Measurements from ENCODE around the gene NAV3. TPM values are rescaled to one million over a fixed set of nuclear protein-coding genes. Genes with fewer than 3 reads are reported as not detected.

The NAV3 gene
- polyA plus RNA-seq, 10 donors: 11.8 to 24.3 (median 18.0) TPM

DNA sequence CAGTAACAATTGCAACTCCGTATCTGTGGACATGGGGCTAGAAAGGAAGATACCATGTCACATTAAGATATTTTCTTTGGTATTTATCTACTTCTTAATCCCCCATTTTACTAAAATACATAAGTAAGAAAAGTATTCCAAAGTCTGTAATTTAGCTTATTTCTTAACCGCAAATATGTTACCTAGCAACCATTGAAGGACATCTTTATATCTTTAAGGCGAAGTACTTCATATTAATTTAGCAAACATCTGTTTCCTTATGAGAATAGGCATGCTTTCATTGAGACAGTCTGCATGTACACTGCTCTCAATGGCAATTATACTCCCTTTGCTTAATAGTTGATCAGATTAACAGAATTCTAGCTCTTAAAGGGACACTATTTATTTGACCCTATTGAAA lies 88.8 kb downstream of the NAV3 start:
- DNase-seq: peak in 1 of 3 donors; percentile 56

DNA sequence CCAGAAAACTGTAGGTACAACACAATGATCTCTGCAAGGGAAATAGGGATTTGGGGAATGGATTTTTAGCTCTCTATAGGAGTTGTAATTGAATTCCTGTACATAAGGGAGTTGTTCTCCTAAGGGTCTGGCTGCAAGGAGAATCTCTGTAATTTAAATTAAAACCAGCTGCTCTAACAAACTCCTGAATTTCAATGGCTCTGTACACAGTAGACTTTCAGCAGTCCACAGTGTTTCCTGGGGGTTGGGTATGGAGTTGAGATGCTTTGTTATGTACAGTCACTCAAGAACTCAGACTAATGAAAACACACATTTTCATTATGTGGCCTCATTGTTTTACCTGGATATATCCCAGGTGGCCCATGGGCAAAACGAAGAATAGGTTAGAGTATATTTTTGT lies 93.2 kb downstream of the NAV3 start:
- peak in 2 of 3 donors; percentile 38 to 66 for DNase-seq

DNA sequence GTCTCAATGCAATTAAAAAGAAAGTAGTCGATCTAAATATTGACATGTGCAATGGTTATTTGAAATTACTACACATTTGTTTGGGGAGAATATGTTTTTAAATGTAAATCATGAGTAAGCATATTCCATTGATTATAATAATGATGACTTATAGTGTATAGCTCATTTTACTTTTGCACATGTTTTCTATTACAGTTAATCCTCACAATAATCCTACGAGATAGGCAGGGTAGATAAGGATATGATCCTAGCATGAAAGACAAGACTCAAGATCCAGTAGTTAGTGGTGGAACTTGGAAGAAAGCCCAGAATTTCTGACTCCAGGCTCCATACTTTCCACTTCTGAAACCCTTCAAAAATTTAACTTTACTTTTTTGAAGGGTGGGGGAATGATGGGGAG lies 94.0 kb downstream of the NAV3 start:
- peak in 2 of 3 donors; percentile 39 to 79 for DNase-seq

- DNase-seq: peak; percentile 80 to 91 (median 90)
Measured at GRCh38 chr12:77925536-77926108, 94.9 kb downstream of the NAV3 start.

DNA sequence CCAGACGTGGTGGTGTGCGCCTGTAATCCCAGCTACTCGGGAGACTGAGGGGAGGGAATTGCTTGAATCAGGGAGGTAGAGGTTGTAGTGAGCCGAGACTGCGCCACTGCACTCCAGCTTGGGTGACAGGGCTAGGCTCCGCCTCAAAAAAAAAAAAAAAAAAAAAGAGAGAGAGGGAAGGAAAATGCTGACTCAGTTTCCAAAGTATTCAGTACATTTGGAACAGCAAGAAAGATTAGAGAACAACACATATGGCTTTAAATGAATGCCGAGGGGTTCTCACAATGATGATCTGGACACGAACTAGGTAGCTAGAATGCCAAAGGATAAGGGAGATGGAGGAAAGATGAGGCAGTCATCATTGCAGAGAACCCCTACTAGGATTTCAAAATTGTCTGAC lies 97.4 kb downstream of the NAV3 start:
- DNase-seq: no peak

- no peak for DNase-seq
Measured at GRCh38 chr12:77932216-77932615, 101.5 kb downstream of the NAV3 start.

- no peak for DNase-seq
Measured at GRCh38 chr12:77938301-77938700, 107.6 kb downstream of the NAV3 start.

GRCh38 chr12:77940011-77940423 lies 109.3 kb downstream of the NAV3 start:
- DNase-seq: peak in 2 of 3 donors; percentile 26 to 79

- DNase-seq: peak in 1 of 3 donors; percentile 48
Measured at GRCh38 chr12:77940567-77940966, 109.9 kb downstream of the NAV3 start.

DNA sequence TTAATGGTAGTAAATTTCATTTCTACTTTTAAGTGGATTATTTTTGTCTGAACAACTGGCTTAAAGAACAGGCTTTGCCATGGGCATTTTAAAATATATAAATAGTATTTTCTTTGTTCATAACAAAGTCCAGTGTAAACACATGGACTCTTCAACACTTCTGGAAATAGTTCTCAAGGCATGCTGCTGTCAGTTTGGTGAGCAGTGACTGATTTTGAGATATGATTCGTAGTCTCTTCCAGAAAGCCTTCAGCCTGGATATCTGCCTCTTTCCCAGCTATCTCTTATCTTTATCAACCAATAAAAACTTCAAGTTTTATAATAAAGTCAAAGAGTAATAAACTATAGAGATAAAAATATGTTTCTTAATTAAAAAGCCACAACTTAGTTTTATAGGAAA lies 110.7 kb downstream of the NAV3 start:
- DNase-seq: no peak

DNA sequence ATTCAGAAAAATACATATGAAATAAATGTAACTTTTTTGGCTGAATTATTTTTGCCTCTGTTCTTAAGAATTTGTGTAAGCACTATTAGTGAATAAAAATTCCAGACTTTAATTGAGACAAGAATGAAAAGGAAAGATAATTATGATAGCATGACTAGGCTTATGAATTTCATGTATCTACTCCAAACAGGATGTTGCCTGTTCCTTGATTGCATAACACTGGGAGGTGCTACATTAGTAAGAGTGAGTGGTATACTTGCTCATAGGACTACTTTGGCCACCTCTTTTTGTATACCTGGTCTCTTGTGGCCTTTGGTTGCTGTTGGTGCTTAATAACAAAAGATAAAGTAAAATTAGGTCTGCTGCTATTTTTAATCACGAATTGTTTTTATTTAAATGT lies 112.8 kb downstream of the NAV3 start:
- DNase-seq: peak in 1 of 3 donors; percentile 43

DNA sequence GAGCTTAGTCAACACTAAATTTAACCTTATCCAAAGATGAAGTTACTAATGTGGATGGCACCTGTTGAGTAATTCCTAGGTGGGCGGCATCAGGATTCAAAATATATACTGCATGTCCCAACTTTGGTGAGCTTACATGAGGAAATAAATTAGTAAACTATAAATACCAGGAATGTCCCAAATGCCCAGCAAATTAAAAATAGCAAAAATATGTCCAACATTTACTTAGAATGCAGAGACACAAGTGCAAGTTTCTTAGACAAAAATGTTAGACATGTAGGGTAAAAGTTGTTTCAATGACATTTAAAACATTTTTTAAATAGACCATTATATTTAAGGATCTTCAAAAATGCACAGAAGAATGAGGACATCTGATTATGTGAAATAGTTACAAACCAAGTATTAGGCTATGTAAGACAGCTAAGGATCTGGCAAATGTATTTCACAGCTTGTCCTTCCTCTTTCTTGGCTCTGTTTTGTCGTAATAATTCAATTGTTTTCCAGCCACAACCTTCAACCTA lies 115.9 kb downstream of the NAV3 start:
- no peak for DNase-seq

- peak in 1 of 3 donors; percentile 53 for DNase-seq
Measured at GRCh38 chr12:77947330-77947729, 116.6 kb downstream of the NAV3 start.

GRCh38 chr12:77947746-77948145 lies 117.1 kb downstream of the NAV3 start:
- DNase-seq: no peak

DNA sequence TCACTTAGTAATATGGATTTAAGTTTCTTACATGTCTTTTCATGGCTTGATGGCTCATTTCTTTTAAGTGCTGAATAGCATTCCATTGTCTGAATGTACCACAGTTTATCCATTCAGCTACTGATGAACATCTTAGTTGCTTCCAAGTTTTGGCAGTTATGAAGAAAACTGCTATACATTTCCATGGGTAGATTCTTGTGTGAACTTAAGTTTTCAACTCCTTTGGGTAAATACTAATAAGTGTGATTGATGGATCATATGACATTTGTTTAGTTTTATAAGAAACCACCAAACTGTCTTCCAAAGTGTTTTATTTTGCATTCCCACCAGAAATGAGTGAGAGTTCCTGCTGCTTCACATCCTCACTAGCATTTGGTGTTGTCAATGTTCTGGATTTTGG lies 119.2 kb downstream of the NAV3 start:
- no peak for DNase-seq

DNA sequence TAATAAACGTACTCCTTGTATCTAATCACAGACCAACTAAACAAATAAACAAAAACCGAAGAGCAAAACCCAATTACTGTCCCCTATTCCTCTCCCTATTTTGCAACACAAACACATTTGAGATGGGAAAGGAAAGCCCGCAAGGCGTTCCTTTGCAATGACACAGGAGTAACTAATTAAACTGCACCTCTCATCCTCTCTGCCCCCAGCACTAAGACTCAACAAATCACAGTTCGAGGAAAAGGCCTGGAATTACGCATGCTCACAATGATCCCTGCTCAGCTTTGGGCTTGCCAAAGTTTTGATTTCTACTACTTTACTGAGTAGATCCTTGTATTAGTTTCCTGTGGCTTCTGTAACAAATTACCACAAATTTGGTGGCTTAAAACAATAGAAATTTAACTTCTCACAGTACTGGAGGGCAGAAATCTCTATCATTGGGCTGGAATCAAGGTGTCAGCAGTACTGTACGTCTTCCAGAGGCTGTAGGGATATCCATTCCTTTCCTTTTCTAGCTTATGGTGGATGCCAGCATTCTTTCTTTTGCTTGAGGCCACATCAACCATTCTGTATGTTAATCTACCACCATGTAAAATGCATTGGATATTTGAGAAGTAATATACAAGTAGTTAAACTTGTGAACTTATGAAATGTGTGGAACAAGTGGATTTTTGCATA lies 123.0 kb downstream of the NAV3 start:
- no peak for DNase-seq

DNA sequence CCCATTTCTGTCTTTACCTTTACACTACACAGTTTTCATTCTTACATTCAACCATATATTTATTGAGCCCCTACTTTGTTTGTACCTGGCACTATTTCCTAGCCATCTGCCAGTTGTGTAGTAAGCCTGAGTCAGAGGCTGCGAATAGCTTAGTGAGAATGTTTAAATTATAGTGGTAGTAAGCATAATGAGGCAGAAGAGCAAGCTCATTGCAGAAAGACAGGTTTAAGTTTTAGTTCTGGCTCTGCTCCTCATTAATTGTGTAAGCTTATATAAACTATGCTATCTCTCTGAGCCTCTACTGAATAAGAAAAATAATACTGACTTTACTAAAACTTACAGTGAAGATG lies 123.5 kb downstream of the NAV3 start:
- no peak for DNase-seq

- DNase-seq: no peak
Measured at GRCh38 chr12:77957062-77957461, 126.4 kb downstream of the NAV3 start.

GRCh38 chr12:77963576-77964178 lies 133.0 kb downstream of the NAV3 start:
- no peak for DNase-seq

DNA sequence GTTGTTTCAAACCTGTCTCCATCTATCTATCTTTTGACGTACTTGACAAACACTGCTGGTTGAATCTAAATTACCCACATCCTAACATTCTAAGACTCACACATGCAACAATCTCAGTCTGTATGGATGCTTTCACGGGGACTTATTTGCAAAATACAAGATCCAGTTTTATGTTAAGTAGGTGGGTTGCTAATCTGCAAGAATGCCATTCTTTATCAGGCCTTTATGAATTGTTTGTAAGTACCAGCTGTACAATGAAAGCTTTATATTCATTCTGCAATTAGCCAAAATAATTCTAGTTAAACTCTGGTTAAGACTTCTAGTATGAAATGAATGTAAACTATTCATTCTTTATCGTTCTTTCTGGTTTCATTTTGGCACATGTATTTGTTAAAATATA lies 135.1 kb downstream of the NAV3 start:
- no peak for DNase-seq

DNA sequence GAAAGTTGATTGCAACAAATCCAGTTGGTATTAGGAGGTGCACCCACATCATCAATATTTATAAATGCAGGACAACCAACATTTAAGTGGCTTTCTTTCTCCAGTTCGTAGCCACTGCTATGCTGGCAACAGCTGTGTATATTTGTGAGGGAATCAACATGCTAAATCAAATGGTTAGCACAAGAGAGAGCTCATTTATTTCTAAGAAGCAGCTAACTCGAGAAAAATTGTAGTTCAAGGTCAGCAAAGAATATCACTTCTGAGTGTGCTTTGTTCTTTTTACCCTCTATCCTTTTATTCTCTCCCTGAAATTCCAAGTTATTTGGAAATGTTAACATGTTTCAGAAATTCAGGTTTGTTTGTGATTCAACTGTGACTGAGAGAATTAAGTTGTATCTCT lies 137.3 kb downstream of the NAV3 start:
- DNase-seq: no peak

DNA sequence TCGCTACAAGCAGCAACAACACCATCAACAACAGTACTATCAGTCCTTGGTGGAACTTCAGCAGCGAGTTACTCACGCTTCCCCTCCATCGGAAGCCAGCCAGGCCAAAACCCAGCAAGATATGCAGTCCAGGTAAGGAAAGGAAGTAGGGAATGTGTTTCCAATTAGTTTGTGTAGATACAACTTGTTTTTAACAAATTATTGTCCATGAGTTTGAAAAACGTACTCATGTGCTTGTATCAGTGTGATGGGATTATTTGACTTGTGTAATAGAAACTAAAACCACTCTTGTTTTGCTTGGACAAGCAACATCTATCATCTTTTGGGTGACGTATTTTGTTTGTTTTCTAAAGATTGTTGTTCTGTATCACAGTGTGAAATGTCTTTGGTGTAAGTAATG lies 137.9 kb downstream of the NAV3 start:
- no peak for DNase-seq

DNA sequence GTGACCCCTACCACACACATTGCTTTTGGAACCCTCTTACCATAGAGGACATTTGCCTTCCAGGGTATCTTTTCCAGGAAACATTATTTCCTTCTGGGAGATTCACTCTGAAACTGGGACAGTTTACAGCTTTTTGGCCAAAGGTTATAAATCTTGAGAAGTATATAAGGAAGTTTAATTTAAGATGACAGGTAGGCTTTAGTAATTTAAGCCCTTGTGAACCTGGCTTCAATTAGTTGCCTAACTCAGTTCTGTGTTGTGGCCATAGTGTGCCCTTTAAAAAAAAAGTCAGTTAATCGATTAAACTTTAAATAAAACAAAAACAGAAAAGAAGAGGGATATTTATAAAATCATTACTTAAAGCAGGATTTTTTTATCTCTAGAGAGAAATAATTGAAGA lies 142.9 kb downstream of the NAV3 start:
- peak in 1 of 3 donors; percentile 11 for DNase-seq
